ENCODE data around the gene IGFN1.

The IGFN1 gene

GRCh38 chr1:201207046-201207445 lies 16.4 kb downstream of the IGFN1 start:
- H3K36me3 ChIP-seq (ENCODE audit: insufficient read depth, low read length): no peaks in the 10 kb centered on the region
- no peaks in the 10 kb centered on the region for H3K4me1 ChIP-seq (ENCODE audit: insufficient read depth, low read length)
- no peak overlapping the region for H2AFZ ChIP-seq (ENCODE audit: low read depth, low read length)
- H3K4me3 ChIP-seq (ENCODE audit: low read length): no peak overlapping the region
- H3K27me3 ChIP-seq (ENCODE audit: insufficient read depth, low read length): peaks cover 20% of the 10 kb centered on the region
- no peaks in the 10 kb centered on the region for H3K9me3 ChIP-seq (ENCODE audit: low read length)

- Histone ChIP-seq H2AFZ (ENCODE audit: low read depth, low read length) (no peak overlapping the region), H3K4me1 (ENCODE audit: insufficient read depth, low read length) (no peaks in the 10 kb centered on the region), H3K4me3 (ENCODE audit: low read length) (no peak overlapping the region), H3K9me3 (ENCODE audit: low read length) (no peaks in the 10 kb centered on the region), H3K27me3 (ENCODE audit: insufficient read depth, low read length) (peaks cover 22% of the 10 kb centered on the region), H3K36me3 (ENCODE audit: insufficient read depth, low read length) (no peaks in the 10 kb centered on the region)
Observed at GRCh38 chr1:201208236-201208635, 17.6 kb downstream of the IGFN1 start.

GRCh38 chr1:201212056-201212455 lies 21.4 kb downstream of the IGFN1 start:
- Histone ChIP-seq H3K27me3 (ENCODE audit: insufficient read depth, low read length) (peaks cover 19% of the 10 kb centered on the region), H2AFZ (ENCODE audit: low read depth, low read length) (no peak overlapping the region), H3K4me1 (ENCODE audit: insufficient read depth, low read length) (no peaks in the 10 kb centered on the region), H3K36me3 (ENCODE audit: insufficient read depth, low read length) (no peaks in the 10 kb centered on the region), H3K9me3 (ENCODE audit: low read length) (no peaks in the 10 kb centered on the region), H3K4me3 (ENCODE audit: low read length) (no peak overlapping the region)

GRCh38 chr1:201212461-201213055 lies 21.9 kb downstream of the IGFN1 start:
- Histone ChIP-seq H3K27me3 (ENCODE audit: insufficient read depth, low read length) (peaks cover 14% of the 10 kb centered on the region), H3K4me3 (ENCODE audit: low read length) (no peak overlapping the region), H3K36me3 (ENCODE audit: insufficient read depth, low read length) (no peaks in the 10 kb centered on the region), H2AFZ (ENCODE audit: low read depth, low read length) (no peak overlapping the region), H3K9me3 (ENCODE audit: low read length) (no peaks in the 10 kb centered on the region), H3K4me1 (ENCODE audit: insufficient read depth, low read length) (no peaks in the 10 kb centered on the region)

GRCh38 chr1:201213106-201213770 lies 22.6 kb downstream of the IGFN1 start:
- Histone ChIP-seq H3K36me3 (ENCODE audit: insufficient read depth, low read length) (no peaks in the 10 kb centered on the region), H2AFZ (ENCODE audit: low read depth, low read length) (no peak overlapping the region), H3K27me3 (ENCODE audit: insufficient read depth, low read length) (peaks cover 14% of the 10 kb centered on the region), H3K9me3 (ENCODE audit: low read length) (no peaks in the 10 kb centered on the region), H3K4me1 (ENCODE audit: insufficient read depth, low read length) (no peaks in the 10 kb centered on the region), H3K4me3 (ENCODE audit: low read length) (no peak overlapping the region)

GRCh38 chr1:201213926-201214325 lies 23.3 kb downstream of the IGFN1 start:
- no peaks in the 10 kb centered on the region for H3K4me1 ChIP-seq (ENCODE audit: insufficient read depth, low read length)
- H3K4me3 ChIP-seq (ENCODE audit: low read length): no peak overlapping the region
- H3K27me3 ChIP-seq (ENCODE audit: insufficient read depth, low read length): peaks cover 13% of the 10 kb centered on the region

GRCh38 chr1:201214461-201214860 lies 23.8 kb downstream of the IGFN1 start:
- H3K4me1 ChIP-seq (ENCODE audit: insufficient read depth, low read length): no peaks in the 10 kb centered on the region
- no peaks in the 10 kb centered on the region for H3K36me3 ChIP-seq (ENCODE audit: insufficient read depth, low read length)
- H3K4me3 ChIP-seq (ENCODE audit: low read length): no peak overlapping the region
- peaks cover 11% of the 10 kb centered on the region for H3K27me3 ChIP-seq (ENCODE audit: insufficient read depth, low read length)
- H2AFZ ChIP-seq (ENCODE audit: low read depth, low read length): no peak overlapping the region
- H3K9me3 ChIP-seq (ENCODE audit: low read length): no peaks in the 10 kb centered on the region

More at GRCh38 chr1:201213926-201214325, 23.3 kb downstream of the IGFN1 start:
- no peak overlapping the region for H2AFZ ChIP-seq (ENCODE audit: low read depth, low read length)
- no peaks in the 10 kb centered on the region for H3K9me3 ChIP-seq (ENCODE audit: low read length)
- H3K36me3 ChIP-seq (ENCODE audit: insufficient read depth, low read length): no peaks in the 10 kb centered on the region

- H2AFZ ChIP-seq (ENCODE audit: low read depth, low read length): no peak overlapping the region
- H3K36me3 ChIP-seq (ENCODE audit: insufficient read depth, low read length): no peaks in the 10 kb centered on the region
Observed at GRCh38 chr1:201214886-201215285, 24.3 kb downstream of the IGFN1 start.

GRCh38 chr1:201215531-201216357 lies 25.1 kb downstream of the IGFN1 start:
- peaks cover 14% of the 10 kb centered on the region for H3K27me3 ChIP-seq (ENCODE audit: insufficient read depth, low read length)
- no peak overlapping the region for H2AFZ ChIP-seq (ENCODE audit: low read depth, low read length)
- H3K36me3 ChIP-seq (ENCODE audit: insufficient read depth, low read length): no peaks in the 10 kb centered on the region
- no peaks in the 10 kb centered on the region for H3K4me1 ChIP-seq (ENCODE audit: insufficient read depth, low read length)
- H3K4me3 ChIP-seq (ENCODE audit: low read length): no peak overlapping the region
- H3K9me3 ChIP-seq (ENCODE audit: low read length): no peaks in the 10 kb centered on the region

More at GRCh38 chr1:201214886-201215285, 24.3 kb downstream of the IGFN1 start:
- H3K4me1 ChIP-seq (ENCODE audit: insufficient read depth, low read length): no peaks in the 10 kb centered on the region
- no peaks in the 10 kb centered on the region for H3K9me3 ChIP-seq (ENCODE audit: low read length)
- peaks cover 14% of the 10 kb centered on the region for H3K27me3 ChIP-seq (ENCODE audit: insufficient read depth, low read length)
- no peak overlapping the region for H3K4me3 ChIP-seq (ENCODE audit: low read length)

- Histone ChIP-seq H3K27me3 (ENCODE audit: insufficient read depth, low read length) (peaks cover 14% of the 10 kb centered on the region), H2AFZ (ENCODE audit: low read depth, low read length) (no peak overlapping the region), H3K9me3 (ENCODE audit: low read length) (no peaks in the 10 kb centered on the region), H3K4me3 (ENCODE audit: low read length) (no peak overlapping the region), H3K4me1 (ENCODE audit: insufficient read depth, low read length) (no peaks in the 10 kb centered on the region), H3K36me3 (ENCODE audit: insufficient read depth, low read length) (no peaks in the 10 kb centered on the region)
Observed at GRCh38 chr1:201216395-201217085, 25.9 kb downstream of the IGFN1 start.

- Histone ChIP-seq H3K27me3 (ENCODE audit: insufficient read depth, low read length) (peaks cover 13% of the 10 kb centered on the region), H3K4me1 (ENCODE audit: insufficient read depth, low read length) (no peaks in the 10 kb centered on the region), H3K4me3 (ENCODE audit: low read length) (no peak overlapping the region), H3K36me3 (ENCODE audit: insufficient read depth, low read length) (no peaks in the 10 kb centered on the region), H3K9me3 (ENCODE audit: low read length) (no peaks in the 10 kb centered on the region), H2AFZ (ENCODE audit: low read depth, low read length) (no peak overlapping the region)
Observed at GRCh38 chr1:201217146-201217545, 26.5 kb downstream of the IGFN1 start.

GRCh38 chr1:201217851-201218250 lies 27.2 kb downstream of the IGFN1 start:
- H3K27me3 ChIP-seq (ENCODE audit: insufficient read depth, low read length): peaks cover 11% of the 10 kb centered on the region
- no peak overlapping the region for H2AFZ ChIP-seq (ENCODE audit: low read depth, low read length)
- no peaks in the 10 kb centered on the region for H3K36me3 ChIP-seq (ENCODE audit: insufficient read depth, low read length)
- H3K4me3 ChIP-seq (ENCODE audit: low read length): no peak overlapping the region
- H3K4me1 ChIP-seq (ENCODE audit: insufficient read depth, low read length): no peaks in the 10 kb centered on the region
- no peaks in the 10 kb centered on the region for H3K9me3 ChIP-seq (ENCODE audit: low read length)

GRCh38 chr1:201218409-201218808 lies 27.8 kb downstream of the IGFN1 start:
- H2AFZ ChIP-seq (ENCODE audit: low read depth, low read length): no peak overlapping the region
- peaks cover 11% of the 10 kb centered on the region for H3K27me3 ChIP-seq (ENCODE audit: insufficient read depth, low read length)
- H3K4me3 ChIP-seq (ENCODE audit: low read length): no peak overlapping the region
- H3K4me1 ChIP-seq (ENCODE audit: insufficient read depth, low read length): no peaks in the 10 kb centered on the region
- H3K36me3 ChIP-seq (ENCODE audit: insufficient read depth, low read length): no peaks in the 10 kb centered on the region
- H3K9me3 ChIP-seq (ENCODE audit: low read length): no peaks in the 10 kb centered on the region
